Upper lobe of left lung (tissue), 6 donors: ENCODE measurements around the gene SNCG. TPM values are rescaled to one million over a fixed set of nuclear protein-coding genes. Genes with fewer than 3 reads are reported as not detected.
A peak's percentile ranks its signal among the peaks of the same experiment; 100 is the strongest.

Experiments used
- ATAC-seq, 2 donors: fragments of 200-7000 bp; cut with Tn5 transposase; one replicate each; pipeline ENCODE4 v1.9.1; 2022; ENCODE audit warnings: mild to moderate bottlenecking in 2 of 2, moderate library complexity in 2 of 2; ENCODE audit not compliant: low FRiP score in 2 of 2
- DNase-seq, 2 donors: peaks; one replicate each; pipeline ENCODE4 v3.0.0-alpha.2; 2019 to 2020
- H3K27ac ChIP-seq, 4 donors: fragments of 200-600 bp; sonication (generic); one replicate each; pipeline ENCODE4 v1.5.1; 2016 to 2019
- H3K27me3 ChIP-seq, 4 donors: fragments of 200-600 bp; sonication (generic); one replicate each; pipeline ENCODE4 v1.5.1; 2017 to 2019
- H3K36me3 ChIP-seq, 4 donors: fragments of 200-600 bp; sonication (generic); one replicate each; pipeline ENCODE4 v1.5.1; 2016 to 2019
- H3K4me1 ChIP-seq, 4 donors: fragments of 200-600 bp; sonication (generic); one replicate each; pipeline ENCODE4 v1.5.1; 2018 to 2019
- H3K4me3 ChIP-seq, 4 donors: fragments of 200-600 bp; sonication (generic); one replicate each; pipeline ENCODE4 v1.5.1; 2017 to 2019; ENCODE audit warnings: mild to moderate bottlenecking in 2 of 4, moderate library complexity in 1 of 4
- H3K9me3 ChIP-seq, 4 donors: fragments of 200-600 bp; sonication (generic); one replicate each; pipeline ENCODE4 v1.5.1; 2018 to 2019
- EP300 ChIP-seq, 4 donors: sonication (generic); formaldehyde crosslinking; IDR thresholded peaks; one replicate each; pipeline ENCODE4 v1.5.1; 2017; ENCODE audit warnings: antibody characterized with exemption in 4 of 4, control low read depth in 2 of 4
- POLR2A ChIP-seq, 4 donors: fragments of 450-650 bp; IDR thresholded peaks; one replicate each; pipeline ENCODE4 v1.5.1; 2016 to 2017; ENCODE audit warnings: antibody characterized with exemption in 4 of 4, mild to moderate bottlenecking in 2 of 4
- POLR2AphosphoS5 ChIP-seq, 2 donors: sonication (generic); formaldehyde crosslinking; IDR thresholded peaks; one replicate each; pipeline ENCODE4 v1.5.1; 2017; ENCODE audit warnings: antibody characterized with exemption in 2 of 2
- WGBS, 2 donors: methylation state at CpG; one replicate each; pipeline ENCODE4 v1.1.5; 2017 to 2018; 5-methylcytosine and 5-hydroxymethylcytosine counted together
- total RNA-seq, 6 donors: library from RNA; depleted of rRNA in 4 of 6; stranded (reverse); fragments of >200 nt in 4 of 6; gene quantifications; one replicate each; pipeline versions ENCODE4 v1.1.0 to v1.2.1, GENCODE V29; 2016 to 2021
- TF ChIP-seq, protein P1 (sequence below), 6 experiments: fragments of 450-650 bp in 4 of 6; fragments of 200-600 bp in 2 of 6; sonication (generic) in 2 of 6; IDR thresholded peaks; one replicate each; pipeline ENCODE4 v1.5.1; 2016 to 2019; ENCODE audit warnings: antibody characterized with exemption in 6 of 6
- donor health status: DM: no; HTN: no; CAD: no; lungs with moderate emphysema.
- donor health status: DM: no; HTN: yes; CAD: no; lungs with severe emphysema.

SNCG gene
- total RNA-seq, 6 donors from 2014 or later, result 2.9 to 24.7 (median 6.4) TPM; not detected in 1

DNA sequence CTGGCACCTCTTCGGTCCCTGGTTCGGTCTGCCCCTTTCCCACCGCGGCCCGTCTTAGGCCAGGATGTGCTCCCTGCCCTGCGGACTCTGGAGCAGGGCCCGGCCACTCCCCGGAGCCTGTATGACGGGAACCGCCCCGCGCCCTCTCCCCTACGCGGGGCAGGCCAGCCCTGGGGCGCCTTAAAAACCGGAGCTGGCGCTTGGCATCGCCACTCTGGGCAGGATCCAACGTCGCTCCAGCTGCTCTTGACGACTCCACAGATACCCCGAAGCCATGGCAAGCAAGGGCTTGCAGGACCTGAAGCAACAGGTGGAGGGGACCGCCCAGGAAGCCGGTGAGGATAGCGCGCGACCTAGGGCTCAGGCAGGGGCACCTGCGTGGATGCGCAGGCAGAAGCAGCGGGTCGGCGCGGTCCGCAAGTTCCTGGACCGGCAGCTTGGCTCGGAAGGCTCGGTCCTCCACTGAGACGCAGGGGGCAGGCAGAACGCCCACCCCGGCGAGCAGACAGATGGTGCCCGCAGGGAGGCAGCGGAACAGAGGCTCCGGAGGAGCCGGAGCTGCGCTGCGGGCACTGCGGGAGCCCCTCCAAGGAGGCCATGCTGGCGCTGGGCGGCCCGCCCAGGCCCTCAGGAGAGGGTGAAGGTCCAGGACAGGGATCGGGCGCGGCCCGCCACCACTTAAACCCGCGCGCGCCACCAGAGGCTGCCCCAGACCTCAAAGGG, 10.0 kb downstream of the SNCG start, which contains the start of gene ADIRF:
ADIRF (plus strand) TSS at position 212 of the 723 bp plus-strand sequence; CDS start at position 275, 63 bp downstream.
- peak in 1 of 2 donors; percentile 4 for ATAC-seq
- H3K27me3 ChIP-seq, result no peaks in the 10 kb centered on the region
- whole genome bisulfite sequencing, 2 donors, result 9 to 34% methylated on average over 4 to 53 of the region's 59 CpGs

DNA sequence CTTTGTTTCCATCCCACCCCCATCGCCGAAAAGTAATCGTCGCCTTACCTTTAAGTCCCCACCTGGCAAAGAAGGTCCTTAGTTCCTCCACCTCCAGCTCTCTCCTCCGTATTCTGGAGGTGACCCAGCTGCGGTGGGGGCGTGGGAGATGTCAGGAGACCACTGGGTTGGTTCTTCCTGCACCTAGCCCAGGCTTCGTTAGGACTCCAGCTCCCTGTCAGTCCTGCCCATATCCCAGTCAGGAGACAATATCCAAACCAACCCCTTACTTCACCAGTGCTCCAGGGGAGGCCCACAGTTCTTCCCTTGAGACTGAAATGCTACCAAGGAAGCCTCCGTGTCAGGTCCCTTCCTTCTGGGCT, 10.6 kb downstream of the SNCG start:
- no peak for DNase-seq
- 44% methylated on average over 9 of the region's 9 CpGs for WGBS, 2 donors
- H3K27ac ChIP-seq, result peak overlapping the region; percentile 92 to 98 (median 97)
- no peaks in the 10 kb centered on the region for H3K27me3 ChIP-seq
- H3K36me3 ChIP-seq, result no peaks in the 10 kb centered on the region
- TF ChIP-seq EP300 (IDR thresholded peaks at IDR 0.05), result no peak
- TF ChIP-seq, protein P1, sequence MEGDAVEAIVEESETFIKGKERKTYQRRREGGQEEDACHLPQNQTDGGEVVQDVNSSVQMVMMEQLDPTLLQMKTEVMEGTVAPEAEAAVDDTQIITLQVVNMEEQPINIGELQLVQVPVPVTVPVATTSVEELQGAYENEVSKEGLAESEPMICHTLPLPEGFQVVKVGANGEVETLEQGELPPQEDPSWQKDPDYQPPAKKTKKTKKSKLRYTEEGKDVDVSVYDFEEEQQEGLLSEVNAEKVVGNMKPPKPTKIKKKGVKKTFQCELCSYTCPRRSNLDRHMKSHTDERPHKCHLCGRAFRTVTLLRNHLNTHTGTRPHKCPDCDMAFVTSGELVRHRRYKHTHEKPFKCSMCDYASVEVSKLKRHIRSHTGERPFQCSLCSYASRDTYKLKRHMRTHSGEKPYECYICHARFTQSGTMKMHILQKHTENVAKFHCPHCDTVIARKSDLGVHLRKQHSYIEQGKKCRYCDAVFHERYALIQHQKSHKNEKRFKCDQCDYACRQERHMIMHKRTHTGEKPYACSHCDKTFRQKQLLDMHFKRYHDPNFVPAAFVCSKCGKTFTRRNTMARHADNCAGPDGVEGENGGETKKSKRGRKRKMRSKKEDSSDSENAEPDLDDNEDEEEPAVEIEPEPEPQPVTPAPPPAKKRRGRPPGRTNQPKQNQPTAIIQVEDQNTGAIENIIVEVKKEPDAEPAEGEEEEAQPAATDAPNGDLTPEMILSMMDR (IDR thresholded peaks at IDR 0.05), result no peak
- TF ChIP-seq POLR2A (IDR thresholded peaks at IDR 0.05), result no peak
- TF ChIP-seq POLR2AphosphoS5 (IDR thresholded peaks at IDR 0.05), result no peak
- H3K4me3 ChIP-seq, result peak overlapping the region; percentile 52 to 64 (median 60)
- ATAC-seq, result no peak
- H3K9me3 ChIP-seq, result no peaks in the 10 kb centered on the region
- peaks cover 38 to 63% (median 51%) of the 10 kb centered on the region in 4 donors for H3K4me1 ChIP-seq

More for the DNA sequence above, 10.0 kb downstream of the SNCG start, which contains the start of gene ADIRF:
- DNase-seq, result peak; percentile 65 to 91
- H3K36me3 ChIP-seq, result no peaks in the 10 kb centered on the region
- TF ChIP-seq EP300 (IDR thresholded peaks at IDR 0.05) (no peak), POLR2AphosphoS5 (IDR thresholded peaks at IDR 0.05) (peak; percentile 64 to 75), POLR2A (IDR thresholded peaks at IDR 0.05) (peak in 2 of 4 donors; percentile 69 to 83)
- TF ChIP-seq, protein P1 (IDR thresholded peaks at IDR 0.05), result no peak
- no peaks in the 10 kb centered on the region for H3K9me3 ChIP-seq
- peak within 1 kb of the TSS; percentile 52 to 64 (median 60) for H3K4me3 ChIP-seq
- H3K4me1 ChIP-seq, result peaks cover 38 to 63% (median 51%) of the 10 kb centered on the region in 4 donors
- peak within 1 kb of the TSS; percentile 92 to 98 (median 97) for H3K27ac ChIP-seq

DNA sequence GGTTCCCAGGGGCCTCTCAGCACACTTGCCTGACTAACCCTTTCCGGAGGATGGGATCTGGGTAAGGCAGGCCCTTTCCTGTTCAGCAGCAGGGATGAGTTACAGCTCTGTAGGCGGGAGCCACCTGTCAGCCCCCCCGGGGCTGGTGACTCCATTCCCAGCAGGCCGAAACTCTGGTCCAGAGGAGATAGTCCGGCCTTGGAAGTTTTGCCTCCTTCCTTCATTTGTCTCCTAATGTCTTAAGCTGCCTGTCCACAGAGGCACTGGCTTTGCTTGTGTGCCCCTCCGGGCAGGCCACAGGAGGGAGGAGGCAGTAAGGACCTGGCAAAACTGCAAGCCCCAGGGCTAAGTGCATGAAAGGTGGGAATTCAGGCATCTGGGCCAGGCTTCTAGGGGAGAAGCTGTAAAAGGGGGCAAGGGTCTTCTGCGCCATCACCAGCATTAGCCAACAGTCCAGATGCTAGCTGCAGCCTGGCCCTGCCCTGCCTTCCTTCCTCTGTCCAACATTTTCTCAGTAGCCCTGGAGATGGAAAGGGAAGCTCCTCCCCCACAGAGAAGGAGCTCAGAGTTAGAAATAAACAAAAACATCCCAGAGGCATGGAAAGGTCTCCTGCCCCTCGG, 11.1 kb downstream of the SNCG start:
- DNase-seq (peak in 1 of 2 donors; percentile 21), ATAC-seq (no peak)
- Histone ChIP-seq H3K4me1 (peaks cover 38 to 63% (median 51%) of the 10 kb centered on the region in 4 donors), H3K9me3 (no peaks in the 10 kb centered on the region), H3K36me3 (no peaks in the 10 kb centered on the region), H3K4me3 (peak overlapping the region; percentile 52 to 64 (median 60)), H3K27me3 (no peaks in the 10 kb centered on the region), H3K27ac (peak overlapping the region; percentile 92 to 98 (median 97))
- TF ChIP-seq, protein P1 (IDR thresholded peaks at IDR 0.05), result no peak
- TF ChIP-seq POLR2AphosphoS5 (IDR thresholded peaks at IDR 0.05) (no peak), POLR2A (IDR thresholded peaks at IDR 0.05) (no peak), EP300 (IDR thresholded peaks at IDR 0.05) (no peak)
- 46 to 66% methylated on average over 7 to 8 of the region's 8 CpGs for WGBS, 2 donors

DNA sequence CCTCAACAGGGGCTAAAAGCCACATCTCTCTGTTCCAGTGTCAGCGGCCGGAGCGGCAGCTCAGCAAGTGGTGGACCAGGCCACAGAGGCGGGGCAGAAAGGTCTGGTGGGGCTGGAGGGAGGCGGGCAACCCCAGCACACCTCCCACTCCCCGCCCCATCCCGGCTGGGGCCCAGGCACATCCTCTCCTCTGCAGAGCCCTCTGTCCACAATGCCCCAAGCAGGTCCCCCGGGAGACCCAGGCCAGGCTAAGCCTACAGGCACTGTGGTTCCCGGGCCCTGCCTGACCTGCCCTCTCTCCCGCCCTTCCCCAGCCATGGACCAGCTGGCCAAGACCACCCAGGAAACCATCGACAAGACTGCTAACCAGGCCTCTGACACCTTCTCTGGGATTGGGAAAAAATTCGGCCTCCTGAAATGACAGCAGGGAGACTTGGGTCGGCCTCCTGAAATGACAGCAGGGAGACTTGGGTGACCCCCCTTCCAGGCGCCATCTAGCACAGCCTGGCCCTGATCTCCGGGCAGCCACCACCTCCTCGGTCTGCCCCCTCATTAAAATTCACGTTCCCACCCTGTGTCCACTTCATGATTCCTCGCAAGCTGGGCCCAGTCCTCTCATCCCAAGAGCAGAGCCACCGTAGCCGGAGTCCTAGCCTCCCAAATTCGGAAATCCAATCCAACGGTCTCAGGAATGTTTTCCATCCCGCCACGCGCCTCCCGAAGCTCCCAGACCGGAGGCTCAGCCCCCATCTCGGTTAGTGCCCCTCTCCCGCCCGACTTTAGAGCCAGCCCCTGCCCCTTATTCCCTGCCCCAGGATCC, 12.0 kb downstream of the SNCG start:
- H3K36me3 ChIP-seq, result no peaks in the 10 kb centered on the region
- ATAC-seq, result peak; percentile 70 to 81
- DNase-seq, result peak; percentile 87 to 91
- TF ChIP-seq POLR2AphosphoS5 (IDR thresholded peaks at IDR 0.05), result peak; percentile 51 to 88
- peak in 3 of 4 donors; percentile 58 to 70 (median 62) for TF ChIP-seq POLR2A (IDR thresholded peaks at IDR 0.05)
- TF ChIP-seq, protein P1 (IDR thresholded peaks at IDR 0.05), result no peak
- H3K4me1 ChIP-seq, result peaks cover 38 to 63% (median 53%) of the 10 kb centered on the region in 4 donors
- H3K27me3 ChIP-seq, result no peaks in the 10 kb centered on the region
- no peaks in the 10 kb centered on the region for H3K9me3 ChIP-seq
- peak overlapping the region; percentile 92 to 98 (median 97) for H3K27ac ChIP-seq
- 15% methylated on average over 17 to 22 of the region's 30 CpGs for WGBS, 2 donors
- peak overlapping the region; percentile 40 to 64 (median 57) for H3K4me3 ChIP-seq
